GM08714 (cell line): ENCODE measurements around the gene GNPNAT1.
"Not testable (repeated sequence)": the region's sequence is repeated elsewhere in the genome, so short reads cannot be mapped to it uniquely, and the experiment has no call there.

Source experiments
- H3K4me3 ChIP-seq: fragments of 200-500 bp; sonication (Bioruptor generic); 2 replicates; pipeline ENCODE4 v1.5.1; 2014; ENCODE audit warnings: mild to moderate bottlenecking, low read length, inconsistent platforms
- ZNF274 ChIP-seq: IDR thresholded peaks from 2 replicates; pipeline ENCODE4 v1.6.1; 2012; ENCODE audit warnings: mild to moderate bottlenecking, low read depth, low read length

Gene GNPNAT1

DNA sequence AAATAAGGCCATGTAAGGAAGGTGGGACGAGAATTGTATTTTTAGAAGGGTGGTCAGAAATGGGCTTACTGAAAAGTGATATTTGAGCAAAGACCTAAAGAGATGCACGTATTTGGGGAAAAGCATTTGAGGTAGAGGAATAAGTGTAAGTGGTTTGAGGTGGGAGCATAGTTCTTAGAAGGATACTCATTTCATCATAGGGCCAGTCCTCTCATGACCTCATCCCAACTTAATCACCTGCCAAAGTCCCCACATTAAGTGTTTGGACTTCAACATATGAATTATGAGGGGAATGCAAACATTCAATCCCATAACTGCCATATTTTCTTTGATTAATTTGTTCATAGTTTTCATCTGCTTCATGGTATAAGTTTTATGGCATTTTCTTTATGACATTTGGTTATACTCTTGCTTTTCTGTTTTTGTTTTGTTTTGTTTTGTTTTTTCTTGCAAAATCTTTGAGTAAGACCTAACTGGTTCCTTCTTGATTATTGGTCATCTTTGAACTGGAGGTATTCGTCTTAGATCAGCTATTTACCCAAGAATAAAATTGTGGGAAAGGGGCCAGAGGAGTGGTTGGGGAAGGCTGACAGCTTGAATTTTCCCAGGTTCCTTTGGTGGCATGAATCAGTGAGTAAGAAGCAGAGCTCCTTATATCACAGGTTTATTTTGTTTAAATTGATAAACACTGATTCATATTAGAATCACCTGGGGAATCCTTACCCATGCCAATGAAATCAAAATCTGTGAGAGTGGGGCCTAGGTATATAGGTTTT is 24.2 kb downstream of the GNPNAT1 start:
- no peak overlapping the region for H3K4me3 ChIP-seq
- no peak for TF ChIP-seq ZNF274

DNA sequence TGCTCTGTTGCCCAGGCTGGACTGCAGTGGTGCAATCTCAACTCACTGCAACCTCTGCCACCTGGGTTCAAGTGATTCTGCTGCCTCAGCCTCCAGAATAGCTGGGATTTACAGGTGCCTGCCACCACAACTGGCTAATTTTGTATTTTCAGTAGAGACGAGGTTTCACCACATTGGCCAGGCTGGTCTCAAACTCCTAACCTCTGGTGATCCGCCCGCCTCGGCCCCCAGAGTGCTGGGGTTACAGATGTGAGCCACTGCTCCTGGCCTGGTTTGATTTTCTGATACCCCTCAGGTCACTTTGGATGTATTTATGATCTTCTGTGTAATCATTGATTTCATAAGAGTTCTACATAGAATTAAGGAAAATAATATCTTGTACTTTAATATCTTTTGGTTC is 28.5 kb downstream of the GNPNAT1 start:
- not testable (repeated sequence) for H3K4me3 ChIP-seq

DNA sequence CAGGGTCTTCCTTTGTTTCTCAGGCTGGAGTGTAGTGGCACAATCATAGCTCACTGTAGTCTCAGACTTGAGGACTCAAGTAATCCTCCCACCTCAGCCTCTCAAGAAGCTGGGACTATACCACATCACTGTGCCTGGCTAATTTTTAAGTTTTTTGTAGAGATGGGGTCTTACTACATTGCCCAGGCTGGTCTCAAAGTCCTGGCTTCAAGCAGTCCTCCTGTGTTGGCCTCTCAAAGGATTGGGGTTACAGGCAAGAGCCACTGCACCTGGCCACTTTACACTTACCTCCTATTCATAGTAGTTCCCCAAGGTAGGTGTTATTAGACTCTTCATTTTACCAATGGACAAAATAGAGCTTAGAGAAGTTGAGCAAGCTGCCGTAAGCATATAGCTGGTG is 32.3 kb downstream of the GNPNAT1 start:
- H3K4me3 ChIP-seq, result no peak overlapping the region
- TF ChIP-seq ZNF274, result no peak

DNA sequence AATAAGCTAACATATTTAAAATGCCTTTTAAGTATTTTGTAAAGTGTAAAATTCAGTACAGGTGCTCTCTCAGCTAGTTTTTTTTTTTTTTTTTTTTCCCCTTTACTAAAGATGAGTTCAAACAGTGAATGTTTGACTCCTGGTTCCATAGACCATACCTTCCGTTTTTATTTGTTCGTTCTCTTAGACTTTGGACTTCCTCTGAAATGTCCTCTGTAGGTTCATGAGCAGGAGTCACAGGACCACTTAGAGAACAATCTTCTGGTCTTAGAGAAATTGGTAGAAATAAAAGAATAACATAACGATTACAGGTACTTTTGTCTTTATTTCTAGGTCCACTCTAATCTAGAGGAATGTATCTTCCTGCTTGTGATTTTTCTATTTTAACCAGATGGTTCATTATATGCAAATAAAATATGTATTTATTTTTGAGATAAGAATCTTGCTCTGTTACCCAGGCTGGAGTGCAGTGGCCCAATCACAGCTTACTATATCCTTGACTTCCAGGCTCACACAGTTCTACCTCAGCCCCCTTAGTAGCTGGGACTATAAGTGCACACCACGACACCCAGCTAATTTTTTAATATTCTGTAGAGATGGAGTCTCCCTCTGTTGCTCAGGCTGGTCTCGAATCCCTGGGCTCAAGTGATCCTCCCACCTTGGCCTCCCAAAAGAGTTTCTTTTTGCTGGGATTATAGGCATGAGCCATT is 35.6 kb downstream of the GNPNAT1 start:
- no peak overlapping the region for H3K4me3 ChIP-seq
- no peak for TF ChIP-seq ZNF274

DNA sequence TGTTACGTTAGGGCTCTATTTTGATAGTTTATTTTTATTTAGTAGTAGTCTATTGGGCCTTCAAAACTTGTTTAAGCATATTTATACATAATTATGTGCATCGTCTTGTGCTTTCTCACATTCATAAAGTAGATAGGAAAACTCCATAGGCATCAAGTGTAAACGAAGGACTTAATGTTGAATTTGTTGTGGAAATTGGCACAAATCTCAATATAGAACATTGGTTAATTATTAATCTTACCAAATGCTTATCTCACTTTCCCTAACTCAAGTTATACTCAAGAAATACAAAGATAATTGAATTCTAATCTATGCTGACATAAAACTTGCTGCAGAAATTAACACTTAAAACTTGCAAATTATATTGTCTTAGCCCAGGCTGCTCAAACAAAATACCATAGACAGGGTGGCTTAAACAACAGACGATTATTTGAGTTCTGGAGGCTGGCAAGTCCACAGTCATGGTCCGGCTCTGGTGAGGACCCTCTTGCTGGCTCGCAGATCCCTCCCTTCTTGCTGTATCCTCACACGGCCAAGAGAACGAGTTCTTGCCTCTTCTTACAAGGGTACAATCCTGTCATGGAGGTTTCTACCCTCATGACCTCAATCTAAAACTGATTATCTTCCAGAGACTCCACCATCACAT is 42.6 kb downstream of the GNPNAT1 start:
- no peak for TF ChIP-seq ZNF274
- no peak overlapping the region for H3K4me3 ChIP-seq

DNA sequence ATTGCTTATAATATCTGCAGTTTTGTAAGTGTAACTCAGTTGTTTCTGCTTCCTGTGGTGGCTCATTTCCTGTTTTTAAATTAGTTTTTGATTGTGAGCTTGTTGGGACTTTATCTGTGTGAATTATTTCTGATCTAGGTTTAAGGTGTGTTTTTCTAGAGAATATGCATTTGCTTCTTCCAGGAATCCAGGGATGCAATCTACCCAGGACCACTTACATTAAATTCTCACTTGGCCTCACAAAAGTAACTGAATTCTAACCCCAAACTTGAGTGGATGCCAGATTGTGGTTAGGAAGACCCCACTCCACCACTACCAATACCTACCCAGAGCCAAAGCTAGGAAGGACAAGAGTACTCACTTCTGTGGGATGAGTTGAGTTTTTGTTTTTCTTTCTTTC is 49.5 kb downstream of the GNPNAT1 start:
- no peak for TF ChIP-seq ZNF274
- peak overlapping the region; percentile 28; the same call in 1 of the 2 replicates for H3K4me3 ChIP-seq

DNA sequence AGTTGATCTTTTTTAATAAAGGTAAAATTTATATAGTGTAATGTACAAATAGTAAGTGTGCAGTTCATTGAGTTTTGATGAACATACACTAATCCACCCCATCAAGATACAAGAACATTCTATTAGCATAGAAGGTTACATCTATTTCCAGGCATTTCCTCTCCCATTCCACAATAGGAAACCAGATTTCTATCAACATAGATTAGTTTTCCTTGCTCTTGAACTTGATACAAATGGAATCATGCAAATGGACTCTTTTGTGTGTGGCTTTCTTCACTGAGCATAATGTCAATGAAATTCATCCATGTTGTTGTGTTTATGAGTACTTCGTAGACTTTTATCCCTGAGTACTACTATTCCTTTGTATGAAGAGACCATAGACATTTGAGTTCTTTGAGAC is 50.7 kb downstream of the GNPNAT1 start:
- no peak for TF ChIP-seq ZNF274
- no peak overlapping the region for H3K4me3 ChIP-seq

DNA sequence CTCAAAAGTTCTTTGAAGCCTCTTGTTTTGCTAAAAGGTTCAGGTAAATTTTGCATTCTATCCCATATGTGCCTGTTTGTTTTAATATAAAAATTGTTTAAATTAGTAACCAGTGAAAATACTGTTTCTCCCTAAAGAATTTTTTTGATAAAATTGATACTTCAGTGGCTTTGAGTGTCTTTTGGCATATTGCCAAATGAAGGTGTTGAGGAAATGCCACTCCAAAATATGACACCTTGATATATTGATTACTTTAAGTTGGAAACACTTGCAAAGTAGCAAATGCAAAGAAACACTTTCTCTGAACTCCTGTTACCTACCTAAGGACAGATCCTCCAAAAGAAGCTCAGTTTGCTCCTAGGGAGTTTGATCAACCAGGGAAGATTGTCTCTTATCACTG is 53.0 kb downstream of the GNPNAT1 start:
- TF ChIP-seq ZNF274, result no peak
- H3K4me3 ChIP-seq, result no peak overlapping the region

DNA sequence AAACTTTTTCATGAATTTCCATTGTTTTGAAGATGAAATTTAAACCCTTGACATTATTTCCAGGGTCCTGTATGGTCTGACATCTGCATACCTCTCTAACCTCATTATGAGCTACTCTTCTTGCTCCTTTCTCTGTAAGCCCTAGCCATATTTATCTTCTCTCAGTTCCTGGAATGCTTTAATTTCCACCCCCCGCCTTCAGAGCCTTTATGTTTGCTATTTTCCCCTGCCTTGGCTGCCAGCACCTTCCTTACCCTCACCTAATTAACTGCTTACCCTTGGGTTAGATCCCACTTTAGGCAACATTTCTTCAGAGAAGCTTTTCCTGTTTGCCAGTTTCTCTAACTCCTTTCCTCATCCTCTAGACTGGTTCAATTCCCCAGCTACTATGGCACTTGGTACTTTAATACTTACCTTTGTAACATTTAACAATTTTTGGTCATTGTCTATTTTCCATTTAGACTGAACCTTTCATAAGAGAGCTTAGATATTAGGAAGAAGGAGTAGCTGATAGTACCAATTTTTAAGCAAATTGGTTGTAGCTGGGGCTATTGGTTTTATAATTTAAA is 55.4 kb downstream of the GNPNAT1 start:
- H3K4me3 ChIP-seq, result no peak overlapping the region
- TF ChIP-seq ZNF274, result no peak

DNA sequence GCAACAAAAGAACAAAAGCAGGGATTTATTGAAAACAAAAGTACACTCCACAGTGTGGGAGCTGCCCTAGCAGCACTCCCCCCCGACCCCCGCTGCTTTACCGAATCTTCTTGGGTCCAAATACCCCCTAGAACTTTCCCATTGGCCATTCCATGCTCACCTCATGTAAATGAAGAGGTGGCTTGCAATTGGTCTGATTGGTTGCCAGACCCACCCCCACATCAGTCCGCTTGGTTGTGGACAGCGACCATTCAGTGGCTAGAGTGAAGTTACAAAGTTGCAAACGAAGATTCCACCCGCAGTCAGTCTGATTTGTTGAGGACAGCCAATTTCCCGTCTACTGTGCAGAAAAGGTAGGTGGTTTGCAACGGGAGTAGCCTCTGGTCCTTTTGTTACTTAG is 57.6 kb downstream of the GNPNAT1 start:
- no peak for TF ChIP-seq ZNF274

DNA sequence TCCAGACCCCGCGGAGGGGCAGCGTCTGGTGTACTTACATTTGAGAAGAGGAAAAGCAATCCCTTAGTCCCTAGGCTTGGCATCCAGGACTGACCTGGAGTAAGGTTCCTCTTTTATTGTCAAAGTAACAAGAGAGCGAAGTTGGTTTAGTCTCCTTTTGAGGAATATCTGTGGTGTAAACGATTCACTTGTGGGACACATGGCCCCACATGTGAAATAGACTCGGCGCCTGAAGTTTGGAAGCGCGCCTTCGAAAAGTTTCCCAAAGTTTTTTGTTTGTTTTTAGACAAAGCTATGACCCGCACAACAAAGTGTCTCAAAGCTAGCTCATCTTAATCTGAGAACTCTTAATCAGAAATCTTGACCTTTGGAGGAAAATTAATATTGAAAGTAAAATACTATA is 60.7 kb downstream of the GNPNAT1 start:
- TF ChIP-seq ZNF274, result no peak
- peak overlapping the region; percentile 81 for H3K4me3 ChIP-seq

More for the DNA sequence above, 57.6 kb downstream of the GNPNAT1 start:
- H3K4me3 ChIP-seq, result no peak overlapping the region

DNA sequence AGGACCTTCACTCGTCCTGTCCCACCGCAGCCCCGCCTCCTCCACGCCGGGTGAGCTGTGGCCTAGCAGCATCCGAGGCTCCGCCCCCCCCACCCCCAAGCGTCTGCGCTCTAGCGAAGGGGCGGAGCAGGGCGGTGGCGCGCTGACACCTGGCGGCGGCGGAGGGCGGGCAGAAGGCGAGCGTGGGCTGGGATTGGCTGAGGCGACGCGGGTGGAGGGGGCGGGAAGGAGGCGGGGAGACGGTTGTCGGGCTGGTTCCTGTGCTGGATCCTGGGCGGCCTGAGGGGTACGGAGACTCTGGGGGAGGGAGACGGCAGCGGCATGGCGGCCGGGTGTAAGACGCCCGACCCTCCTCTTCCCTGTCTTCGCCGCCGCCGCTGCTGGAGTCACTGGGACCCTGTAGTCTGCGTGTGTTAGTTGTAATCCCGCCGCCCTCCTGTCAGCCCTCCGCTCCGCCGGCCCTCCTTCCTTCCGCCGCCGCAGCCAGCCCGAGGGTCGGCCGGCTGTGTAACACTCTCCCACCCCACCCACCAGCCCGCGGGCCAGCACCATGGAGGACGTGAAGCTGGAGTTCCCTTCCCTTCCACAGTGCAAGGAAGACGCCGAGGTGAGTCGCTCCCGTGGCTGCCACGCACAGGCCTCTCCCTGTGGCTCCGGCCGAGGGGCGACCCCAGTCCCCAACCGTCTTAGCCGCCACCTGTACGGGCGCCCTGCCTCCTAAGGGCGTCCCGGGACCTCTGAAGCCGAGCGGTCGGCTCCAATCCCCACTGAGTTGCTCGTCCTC is 61.3 kb downstream of the GNPNAT1 start, which contains the start of gene STYX:
Gene STYX (plus strand): TSS at position 242 of the 784 bp plus-strand sequence. CDS start 309 bp downstream, at position 551.
- no peak for TF ChIP-seq ZNF274
- peak within 1 kb of the TSS; percentile 81 for H3K4me3 ChIP-seq

DNA sequence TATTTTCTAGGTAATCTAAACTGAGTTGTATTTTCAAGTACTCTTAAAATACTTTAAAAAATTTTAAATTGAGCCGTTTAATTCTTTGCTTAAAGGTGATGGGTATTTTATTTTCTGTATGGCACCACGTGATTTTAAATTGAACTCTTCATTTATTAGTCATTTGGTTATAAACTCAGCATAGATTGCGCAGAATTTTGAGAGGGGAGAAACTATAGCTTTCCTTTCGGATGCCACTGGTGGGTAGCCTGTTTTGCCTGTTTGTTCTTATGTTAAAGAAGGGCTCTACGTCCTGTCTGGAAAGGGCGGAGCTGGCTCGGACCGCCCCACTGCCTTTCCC is 61.9 kb downstream of the GNPNAT1 start:
- no peak overlapping the region for H3K4me3 ChIP-seq
- TF ChIP-seq ZNF274, result no peak

DNA sequence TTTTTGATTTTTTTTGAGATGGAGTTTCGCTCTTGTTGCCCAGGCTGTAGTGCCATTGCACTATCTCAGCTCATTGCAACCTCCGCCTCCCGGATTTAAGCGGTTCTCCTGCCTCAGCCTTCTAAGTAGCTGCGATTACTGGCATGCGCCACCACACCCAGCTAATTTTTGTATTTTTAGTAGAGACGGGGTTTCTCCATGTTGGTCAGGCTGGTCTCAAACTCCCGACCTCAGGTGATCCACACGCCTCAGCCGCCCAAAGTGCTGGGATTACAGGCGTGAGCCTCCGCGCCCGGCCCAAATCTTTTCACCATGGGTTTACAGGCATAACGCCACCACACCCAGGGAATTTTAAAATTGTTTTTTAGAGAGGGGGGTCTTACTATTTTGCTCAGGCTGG is 62.4 kb downstream of the GNPNAT1 start:
- H3K4me3 ChIP-seq, result not testable (repeated sequence)

DNA sequence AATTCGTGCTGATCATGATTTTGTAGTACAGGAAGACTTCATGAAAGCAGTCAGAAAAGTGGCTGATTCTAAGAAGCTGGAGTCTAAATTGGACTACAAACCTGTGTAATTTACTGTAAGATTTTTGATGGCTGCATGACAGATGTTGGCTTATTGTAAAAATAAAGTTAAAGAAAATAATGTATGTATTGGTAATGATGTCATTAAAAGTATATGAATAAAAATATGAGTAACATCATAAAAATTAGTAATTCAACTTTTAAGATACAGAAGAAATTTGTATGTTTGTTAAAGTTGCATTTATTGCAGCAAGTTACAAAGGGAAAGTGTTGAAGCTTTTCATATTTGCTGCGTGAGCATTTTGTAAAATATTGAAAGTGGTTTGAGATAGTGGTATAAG is 63.9 kb downstream of the GNPNAT1 start:
- not testable (repeated sequence) for H3K4me3 ChIP-seq
